Activated CD4-positive, alpha-beta T cell treated with anti-CD3 and anti-CD28 coated beads for 1 hour (primary cell): Measurements from ENCODE around the gene NECAB2.

Source experiments
- DNase-seq: peaks from one replicate; pipeline ENCODE4 v3.0.0-alpha.2; 2020

Gene NECAB2

GRCh38 chr16:83994703-83995102, 26.7 kb downstream of the NECAB2 start:
- no peak for DNase-seq

GRCh38 chr16:83995754-83996153, 27.7 kb downstream of the NECAB2 start:
- DNase-seq, result no peak

GRCh38 chr16:83996481-83997252, 28.6 kb downstream of the NECAB2 start:
- DNase-seq, result no peak

- no peak for DNase-seq
Measured at GRCh38 chr16:83998091-83998490, 30.0 kb downstream of the NECAB2 start.

- no peak for DNase-seq
Measured at GRCh38 chr16:84000989-84001642, 33.1 kb downstream of the NECAB2 start.

GRCh38 chr16:84001726-84002125, 33.7 kb downstream of the NECAB2 start:
- no peak for DNase-seq

GRCh38 chr16:84003038-84003437, 35.0 kb downstream of the NECAB2 start:
- DNase-seq, result no peak

- DNase-seq, result no peak
Measured at GRCh38 chr16:84004442-84004841, 36.4 kb downstream of the NECAB2 start.

- no peak for DNase-seq
Measured at GRCh38 chr16:84005391-84005790, 37.3 kb downstream of the NECAB2 start.

GRCh38 chr16:84007520-84007919, 39.5 kb downstream of the NECAB2 start:
- no peak for DNase-seq

GRCh38 chr16:84007965-84008364, 39.9 kb downstream of the NECAB2 start:
- no peak for DNase-seq

- DNase-seq, result no peak
Measured at GRCh38 chr16:84009282-84009681, 41.2 kb downstream of the NECAB2 start.

GRCh38 chr16:84013787-84014569, 45.9 kb downstream of the NECAB2 start:
- peak; percentile 15 for DNase-seq

GRCh38 chr16:84014570-84015327, 46.7 kb downstream of the NECAB2 start:
- DNase-seq, result no peak

GRCh38 chr16:84015399-84015798, 47.4 kb downstream of the NECAB2 start:
- DNase-seq, result no peak

GRCh38 chr16:84016477-84016876, 48.4 kb downstream of the NECAB2 start:
- no peak for DNase-seq

- no peak for DNase-seq
Measured at GRCh38 chr16:84018710-84019109, 50.7 kb downstream of the NECAB2 start.

- no peak for DNase-seq
Measured at GRCh38 chr16:84020353-84020752, 52.3 kb downstream of the NECAB2 start.

- no peak for DNase-seq
Measured at GRCh38 chr16:84021488-84021887, 53.4 kb downstream of the NECAB2 start.

GRCh38 chr16:84022644-84023043, 54.6 kb downstream of the NECAB2 start:
- DNase-seq, result no peak

- DNase-seq, result no peak
Measured at GRCh38 chr16:84024854-84025253, 56.8 kb downstream of the NECAB2 start.

GRCh38 chr16:84026606-84027005, 58.6 kb downstream of the NECAB2 start:
- no peak for DNase-seq

- no peak for DNase-seq
Measured at GRCh38 chr16:84027625-84028024, 59.6 kb downstream of the NECAB2 start.
